ENCODE data around the gene HELQ.

DNA sequence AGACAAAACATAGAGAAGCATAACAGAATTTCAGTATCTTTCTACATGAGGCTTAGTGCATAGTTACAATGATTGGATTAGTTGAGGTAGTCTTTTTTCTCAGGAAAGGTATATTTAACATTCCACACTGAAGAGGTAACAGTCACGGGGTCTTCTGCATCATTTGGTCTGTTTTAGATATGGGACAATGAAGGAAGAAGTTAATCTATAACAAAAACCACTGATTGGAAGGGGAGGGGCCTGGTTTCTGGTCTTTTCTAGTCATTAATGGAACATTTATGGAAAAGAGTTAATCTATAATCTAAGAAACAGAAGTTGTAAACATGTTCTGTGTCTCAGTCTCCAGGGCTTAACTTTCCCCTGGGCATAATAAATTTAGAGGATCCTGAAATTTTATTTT lies 83.7 kb downstream of the HELQ start:
- no peak for TF ChIP-seq EZH2 (IDR thresholded peaks at IDR 0.05; ENCODE audit: low read length, missing control alignments)
- TF ChIP-seq, protein P1, sequence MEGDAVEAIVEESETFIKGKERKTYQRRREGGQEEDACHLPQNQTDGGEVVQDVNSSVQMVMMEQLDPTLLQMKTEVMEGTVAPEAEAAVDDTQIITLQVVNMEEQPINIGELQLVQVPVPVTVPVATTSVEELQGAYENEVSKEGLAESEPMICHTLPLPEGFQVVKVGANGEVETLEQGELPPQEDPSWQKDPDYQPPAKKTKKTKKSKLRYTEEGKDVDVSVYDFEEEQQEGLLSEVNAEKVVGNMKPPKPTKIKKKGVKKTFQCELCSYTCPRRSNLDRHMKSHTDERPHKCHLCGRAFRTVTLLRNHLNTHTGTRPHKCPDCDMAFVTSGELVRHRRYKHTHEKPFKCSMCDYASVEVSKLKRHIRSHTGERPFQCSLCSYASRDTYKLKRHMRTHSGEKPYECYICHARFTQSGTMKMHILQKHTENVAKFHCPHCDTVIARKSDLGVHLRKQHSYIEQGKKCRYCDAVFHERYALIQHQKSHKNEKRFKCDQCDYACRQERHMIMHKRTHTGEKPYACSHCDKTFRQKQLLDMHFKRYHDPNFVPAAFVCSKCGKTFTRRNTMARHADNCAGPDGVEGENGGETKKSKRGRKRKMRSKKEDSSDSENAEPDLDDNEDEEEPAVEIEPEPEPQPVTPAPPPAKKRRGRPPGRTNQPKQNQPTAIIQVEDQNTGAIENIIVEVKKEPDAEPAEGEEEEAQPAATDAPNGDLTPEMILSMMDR (conservative IDR thresholded peaks at IDR 0.05 in 1 of 2, IDR thresholded peaks at IDR 0.05 in 1 of 2; ENCODE audit: low read depth in 1 of 2, low read length in 2 of 2) = no peak

All from fibroblast of lung (primary cell).